Suprapubic skin (tissue), 4 donors: ENCODE measurements around the gene ZGRF1. TPM values are rescaled to one million over a fixed set of nuclear protein-coding genes. Genes with fewer than 3 reads are reported as not detected.
"Not testable (repeated sequence)": the region's sequence is repeated elsewhere in the genome, so short reads cannot be mapped to it uniquely, and the experiment has no call there.

Source experiments
- DNase-seq, 2 donors: peaks; one replicate each; pipeline ENCODE4 v3.0.0-alpha.2; 2019; ENCODE audit warnings: low spot score in 2 of 2
- H3K27ac ChIP-seq: fragments of 200-600 bp; sonication (generic); one replicate; pipeline ENCODE4 v1.5.1; 2019
- H3K27me3 ChIP-seq: fragments of 200-600 bp; sonication (generic); one replicate; pipeline ENCODE4 v1.5.1; 2019
- H3K36me3 ChIP-seq: fragments of 200-600 bp; sonication (generic); one replicate; pipeline ENCODE4 v1.5.1; 2019
- H3K4me1 ChIP-seq: fragments of 200-600 bp; sonication (generic); one replicate; pipeline ENCODE4 v1.5.1; 2019
- H3K4me3 ChIP-seq: fragments of 200-600 bp; sonication (generic); one replicate; pipeline ENCODE4 v1.5.1; 2019; ENCODE audit warnings: mild to moderate bottlenecking
- H3K9me3 ChIP-seq: fragments of 200-600 bp; sonication (generic); one replicate; pipeline ENCODE4 v1.5.1; 2019
- CTCF ChIP-seq, 2 donors: fragments of 200-600 bp in 1 of 2; fragments of 450-650 bp in 1 of 2; sonication (generic) in 1 of 2; IDR thresholded peaks; one replicate each; pipeline ENCODE4 v1.5.1; 2016 to 2019; ENCODE audit warnings: antibody characterized with exemption in 2 of 2, mild to moderate bottlenecking in 1 of 2, moderate library complexity in 1 of 2
- EP300 ChIP-seq: sonication (generic); formaldehyde crosslinking; IDR thresholded peaks from one replicate; pipeline ENCODE4 v1.6.1; 2017; ENCODE audit warnings: antibody characterized with exemption
- POLR2A ChIP-seq, 2 donors: fragments of 450-650 bp; IDR thresholded peaks; one replicate each; pipeline ENCODE4 v1.6.1; 2017; ENCODE audit warnings: antibody characterized with exemption in 2 of 2, mild to moderate bottlenecking in 2 of 2, moderate library complexity in 2 of 2
- POLR2AphosphoS5 ChIP-seq, 3 donors: sonication (generic); formaldehyde crosslinking; IDR thresholded peaks; one replicate each; pipeline ENCODE4 v1.6.1; 2017; ENCODE audit warnings: antibody characterized with exemption in 3 of 3
- WGBS: methylation state at CpG from one replicate; pipeline ENCODE4 v1.1.5; 2018; 5-methylcytosine and 5-hydroxymethylcytosine counted together
- total RNA-seq, 4 donors: library from RNA; depleted of rRNA; stranded (reverse); fragments of >200 nt; gene quantifications; one replicate each; pipeline ENCODE4 v1.1.0, GENCODE V29; 2016

Gene ZGRF1
- total RNA-seq, 4 donors from 2014 or later: 2.0 to 9.7 (median 6.6) TPM

- TF ChIP-seq POLR2AphosphoS5 (IDR thresholded peaks at IDR 0.05) (no peak), CTCF (IDR thresholded peaks at IDR 0.05) (no peak), POLR2A (IDR thresholded peaks at IDR 0.05) (no peak), EP300 (no peak)
- no peaks in the 10 kb centered on the region for H3K9me3 ChIP-seq
- no peaks in the 10 kb centered on the region for H3K4me1 ChIP-seq
- H3K36me3 ChIP-seq: no peaks in the 10 kb centered on the region
- DNase-seq: no peak
- no peak overlapping the region for H3K4me3 ChIP-seq
- no peaks in the 10 kb centered on the region for H3K27me3 ChIP-seq
- H3K27ac ChIP-seq: no peak overlapping the region
Observed at GRCh38 chr4:112673076-112673475, 36.4 kb upstream of the ZGRF1 start.

GRCh38 chr4:112668131-112668530, 31.4 kb upstream of the ZGRF1 start:
- H3K27ac ChIP-seq: no peak overlapping the region
- TF ChIP-seq CTCF (IDR thresholded peaks at IDR 0.05) (no peak), POLR2AphosphoS5 (IDR thresholded peaks at IDR 0.05) (no peak), EP300 (no peak), POLR2A (IDR thresholded peaks at IDR 0.05) (no peak)
- H3K4me3 ChIP-seq: no peak overlapping the region
- no peaks in the 10 kb centered on the region for H3K9me3 ChIP-seq
- 90% methylated on average over 3 of the region's 3 CpGs for WGBS
- DNase-seq: no peak
- no peaks in the 10 kb centered on the region for H3K27me3 ChIP-seq
- H3K4me1 ChIP-seq: no peaks in the 10 kb centered on the region
- no peaks in the 10 kb centered on the region for H3K36me3 ChIP-seq

- no peaks in the 10 kb centered on the region for H3K36me3 ChIP-seq
- H3K4me1 ChIP-seq: no peaks in the 10 kb centered on the region
- WGBS: 93% methylated on average over 2 of the region's 2 CpGs
- no peak overlapping the region for H3K27ac ChIP-seq
- no peak overlapping the region for H3K4me3 ChIP-seq
- DNase-seq: no peak
- no peaks in the 10 kb centered on the region for H3K27me3 ChIP-seq
- no peak for TF ChIP-seq CTCF (IDR thresholded peaks at IDR 0.05)
- no peak for TF ChIP-seq EP300
- TF ChIP-seq POLR2A (IDR thresholded peaks at IDR 0.05): no peak
- TF ChIP-seq POLR2AphosphoS5 (IDR thresholded peaks at IDR 0.05): no peak
- H3K9me3 ChIP-seq: no peaks in the 10 kb centered on the region
Observed at GRCh38 chr4:112664611-112665010, 27.9 kb upstream of the ZGRF1 start.

- not testable (repeated sequence) for H3K27ac ChIP-seq, H3K4me1 ChIP-seq, DNase-seq, H3K9me3 ChIP-seq, H3K4me3 ChIP-seq, H3K27me3 ChIP-seq
- peaks cover 71% of the 10 kb centered on the region for H3K36me3 ChIP-seq
- WGBS: 93% methylated on average over 5 of the region's 5 CpGs
Observed at GRCh38 chr4:112656115-112656514, 19.4 kb upstream of the ZGRF1 start.

- no peak for TF ChIP-seq POLR2AphosphoS5 (IDR thresholded peaks at IDR 0.05)
- TF ChIP-seq POLR2A (IDR thresholded peaks at IDR 0.05): no peak
- TF ChIP-seq EP300: no peak
- TF ChIP-seq CTCF (IDR thresholded peaks at IDR 0.05): no peak
- Histone ChIP-seq H3K27me3 (no peaks in the 10 kb centered on the region), H3K4me1 (no peaks in the 10 kb centered on the region), H3K4me3 (no peak overlapping the region), H3K36me3 (peaks cover 79% of the 10 kb centered on the region), H3K9me3 (no peaks in the 10 kb centered on the region), H3K27ac (no peak overlapping the region)
- 88% methylated on average over 5 of the region's 5 CpGs for WGBS
- no peak for DNase-seq
Observed at GRCh38 chr4:112655270-112655669, 18.6 kb upstream of the ZGRF1 start.

- TF ChIP-seq CTCF (IDR thresholded peaks at IDR 0.05) (no peak), POLR2A (IDR thresholded peaks at IDR 0.05) (no peak), POLR2AphosphoS5 (IDR thresholded peaks at IDR 0.05) (no peak), EP300 (no peak)
- no peak for DNase-seq
- H3K9me3 ChIP-seq: no peaks in the 10 kb centered on the region
- no peaks in the 10 kb centered on the region for H3K27me3 ChIP-seq
- no peak overlapping the region for H3K4me3 ChIP-seq
- no peaks in the 10 kb centered on the region for H3K4me1 ChIP-seq
- WGBS: 49% methylated on average over 1 of the region's 1 CpG
- H3K36me3 ChIP-seq: peaks cover 92% of the 10 kb centered on the region
- H3K27ac ChIP-seq: no peak overlapping the region
Observed at GRCh38 chr4:112652216-112652615, 15.5 kb upstream of the ZGRF1 start.
